Astrocyte (in vitro differentiated cells and primary cell): ENCODE data around the gene GHRH.

ENCODE experiments used
- CTCF ChIP-seq: IDR thresholded peaks from 2 replicates; pipeline ENCODE4 v1.5.1; 2011; ENCODE audit warnings: low read depth, mild to moderate bottlenecking, inconsistent platforms, low read length, moderate library complexity; ENCODE audit not compliant: insufficient read depth
- EZH2 ChIP-seq: IDR thresholded peaks from 2 replicates; pipeline ENCODE4 v1.6.1; 2012; ENCODE audit warnings: mild to moderate bottlenecking, low read length, inconsistent platforms; ENCODE audit not compliant: insufficient read depth

GRCh38 chr20:37262505-37262904 lies 891 bp upstream of the GHRH start:
- no peak for TF ChIP-seq CTCF
- TF ChIP-seq EZH2 = no peak
